K562 (cell line): ENCODE data around the gene MLST8. TPM values are rescaled to one million over a fixed set of nuclear protein-coding genes. Genes with fewer than 3 reads are reported as not detected.

Source experiments
- GTF2B ChIP-seq: IDR thresholded peaks from 2 replicates; pipeline ENCODE4 v1.6.1; 2011; ENCODE audit not compliant: insufficient read length; ENCODE audit errors: extremely low read depth
- JUN ChIP-seq, 2 experiments: sonication (generic) in 1 of 2; formaldehyde crosslinking in 1 of 2; IDR thresholded peaks; 2 replicates each; pipeline versions ENCODE4 v1.6.1 to v1.8.0; 2012 to 2022; ENCODE audit warnings: borderline replicate concordance in 2 of 2, mild to moderate bottlenecking in 2 of 2, improper control_type of control experiment in 1 of 2, low read depth in 1 of 2, low read length in 1 of 2, missing genetic modification reagents in 1 of 2
- MBD1 ChIP-seq: fragments of 250-450 bp; sonication (Bioruptor Pico); IDR thresholded peaks from 2 replicates; pipeline ENCODE4 v1.8.0; 2022; ENCODE audit warnings: inconsistent platforms
- MEIS2 ChIP-seq: fragments of 450-650 bp; IDR thresholded peaks from 2 replicates; pipeline ENCODE4 v1.6.1; 2014; ENCODE audit warnings: mild to moderate bottlenecking; ENCODE audit not compliant: partially characterized antibody
- NCOA6 ChIP-seq: fragments of 450-650 bp; IDR thresholded peaks from 2 replicates; pipeline ENCODE4 v1.6.1; 2017; ENCODE audit warnings: mild to moderate bottlenecking
- NFRKB ChIP-seq: fragments of 450-650 bp; IDR thresholded peaks from 2 replicates; pipeline ENCODE4 v1.6.1; 2016; ENCODE audit warnings: low read depth
- NONO ChIP-seq, 2 experiments: fragments of 200-400 bp in 1 of 2; fragments of 450-650 bp in 1 of 2; formaldehyde crosslinking in 1 of 2; IDR thresholded peaks; 2 replicates each; pipeline ENCODE4 v1.6.1; 2017; ENCODE audit warnings: low read depth in 2 of 2, mild to moderate bottlenecking in 2 of 2, moderate library complexity in 2 of 2, low read length in 1 of 2
- NRF1 ChIP-seq, 2 experiments: fragments of 450-650 bp; IDR thresholded peaks in 1 of 2; conservative IDR thresholded peaks in 1 of 2; 2 replicates each; pipeline ENCODE4 v1.6.1; 2014; ENCODE audit warnings: mild to moderate bottlenecking in 2 of 2
- SIRT6 ChIP-seq: IDR thresholded peaks from one replicate; pipeline ENCODE4 v1.6.1; 2012; ENCODE audit warnings: low read depth, mild to moderate bottlenecking, control low read depth, inconsistent platforms, low read length, moderate library complexity
- SMAD2 ChIP-seq: fragments of 150-350 bp; IDR thresholded peaks from 2 replicates; pipeline ENCODE4 v1.6.1; 2014; ENCODE audit warnings: low read depth, mild to moderate bottlenecking, low read length
- SMARCE1 ChIP-seq: fragments of 450-650 bp; IDR thresholded peaks from 2 replicates; pipeline ENCODE4 v1.7.1; 2016; ENCODE audit warnings: mild to moderate bottlenecking
- ZBED1 ChIP-seq: IDR thresholded peaks from 2 replicates; pipeline ENCODE4 v1.6.1; 2014
- ZC3H11A ChIP-seq: IDR thresholded peaks from 2 replicates; pipeline ENCODE4 v1.6.1; 2012; ENCODE audit warnings: low read depth, low read length, improper control_type of control experiment
- polyA plus RNA-seq, 8 experiments: library from polyadenylated mRNA; depleted of rRNA in 4 of 8; stranded (reverse) in 5 of 8; unstranded in 3 of 8; fragments of >200 nt; fragmentation: Nextera tagmentation in 2 of 8; fragmentation: Illumina TruSeq in 1 of 8; extraction: Ambion mirVana in 2 of 8; extraction: Trizol in 1 of 8; gene quantifications; 2 replicates each; pipeline versions ENCODE4 v1.2.1 to v1.2.3, GENCODE V29; 2011 to 2014; ENCODE audit warnings: inconsistent platforms in 1 of 8, missing spikeins in 1 of 8
- total RNA-seq, 7 experiments: library from RNA; depleted of rRNA in 6 of 7; stranded (reverse); fragments of >200 nt in 6 of 7; fragmentation: Illumina TruSeq in 2 of 7; extraction: Trizol in 2 of 7; gene quantifications; 2 replicates each; pipeline versions ENCODE4 v1.2.1 to v1.2.3, GENCODE V29; 2011 to 2021; ENCODE audit warnings: low replicate concordance in 1 of 7

MLST8 gene
- total and polyA plus RNA-seq, 9 of the 15 experiments (the other 6 are each of a cell fraction or from before 2014, with no cell fraction given), result 1.5 to 116 (median 43.3) TPM

- TF ChIP-seq MBD1 (CRISPR knock-in tag) (no peak), ZC3H11A (no peak), NONO (IDR thresholded peaks at IDR 0.05; ENCODE audit: low read depth in 2 of 2, low read length in 1 of 2) (peak in 1 of 2 experiments; percentile 93; a peak in 2 of 4 replicates), SMAD2 (no peak), ZBED1 (no peak), SMARCE1 (no peak), JUN (IDR thresholded peaks at IDR 0.05; ENCODE audit: borderline replicate concordance, low read depth, low read length) (0 out of 2 replicates have a peak, but pooled peaks have one; percentile 47), JUN (CRISPR knock-in tag; IDR thresholded peaks at IDR 0.05; ENCODE audit: borderline replicate concordance) (no peak), GTF2B (no peak), MEIS2 (peak; percentile 95), NCOA6 (no peak), NFRKB (no peak), NRF1 (conservative IDR thresholded peaks at IDR 0.05 in 1 of 2, IDR thresholded peaks at IDR 0.05 in 1 of 2) (peak; percentile 78 to 81), SIRT6 (no peak)
Observed at GRCh38 chr16:2223221-2223941, 18.1 kb downstream of the MLST8 start, which contains the start of gene E4F1 (continued).
